ENCODE measurements around the gene TMEM8B.

The TMEM8B gene, protein sequence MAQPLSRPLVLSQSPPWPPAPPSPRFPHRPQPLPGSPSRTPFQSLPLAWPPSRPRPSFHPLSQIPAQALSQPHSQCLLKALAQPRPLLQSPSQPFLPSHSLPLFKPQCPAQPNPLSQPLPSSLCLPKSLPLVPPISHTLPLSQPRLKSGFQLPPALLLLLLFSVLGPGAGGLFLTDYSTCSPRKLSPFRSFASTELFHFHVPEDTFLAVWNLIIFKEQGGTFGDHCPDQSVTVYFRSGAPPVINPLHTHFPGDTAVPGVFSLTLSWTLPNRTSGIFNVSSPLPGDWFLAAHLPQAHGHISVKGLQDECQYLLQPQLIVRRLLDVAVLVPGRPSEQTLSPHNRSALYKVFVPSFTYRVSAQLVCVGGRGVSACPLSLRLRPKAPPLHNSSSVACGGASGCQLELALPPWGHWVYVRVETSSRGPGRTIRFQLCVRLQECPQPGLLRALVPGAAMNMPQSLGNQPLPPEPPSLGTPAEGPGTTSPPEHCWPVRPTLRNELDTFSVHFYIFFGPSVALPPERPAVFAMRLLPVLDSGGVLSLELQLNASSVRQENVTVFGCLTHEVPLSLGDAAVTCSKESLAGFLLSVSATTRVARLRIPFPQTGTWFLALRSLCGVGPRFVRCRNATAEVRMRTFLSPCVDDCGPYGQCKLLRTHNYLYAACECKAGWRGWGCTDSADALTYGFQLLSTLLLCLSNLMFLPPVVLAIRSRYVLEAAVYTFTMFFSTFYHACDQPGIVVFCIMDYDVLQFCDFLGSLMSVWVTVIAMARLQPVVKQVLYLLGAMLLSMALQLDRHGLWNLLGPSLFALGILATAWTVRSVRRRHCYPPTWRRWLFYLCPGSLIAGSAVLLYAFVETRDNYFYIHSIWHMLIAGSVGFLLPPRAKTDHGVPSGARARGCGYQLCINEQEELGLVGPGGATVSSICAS

GRCh38 chr9:35829084-35829763, at the start of gene TMEM8B:
Gene TMEM8B (plus strand): TSS chr9:35829228. CDS start chr9:35829448, 220 bp downstream.
- DNase-seq, result peak; percentile 93

DNA sequence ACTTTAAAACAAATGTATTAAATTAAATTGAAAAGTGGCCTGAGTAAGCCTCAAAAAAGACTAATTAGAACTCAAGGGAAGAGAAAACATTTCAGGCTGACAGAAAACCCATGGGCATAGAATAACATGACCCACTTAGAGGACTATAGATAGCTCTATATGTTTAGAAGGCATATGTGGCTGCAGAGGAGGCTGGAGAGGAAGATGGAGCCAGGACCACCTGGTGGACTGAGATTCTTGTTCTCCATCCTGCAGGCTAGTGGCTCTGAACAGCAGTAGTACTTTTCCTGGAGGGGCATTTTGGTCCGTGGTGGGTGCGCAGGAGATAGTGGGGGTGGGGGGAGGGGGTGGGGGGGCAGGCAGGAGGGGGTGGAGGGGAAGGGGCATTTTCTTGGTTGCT, 48.0 kb upstream of the TMEM8B start:
- DNase-seq, result no peak

DNA sequence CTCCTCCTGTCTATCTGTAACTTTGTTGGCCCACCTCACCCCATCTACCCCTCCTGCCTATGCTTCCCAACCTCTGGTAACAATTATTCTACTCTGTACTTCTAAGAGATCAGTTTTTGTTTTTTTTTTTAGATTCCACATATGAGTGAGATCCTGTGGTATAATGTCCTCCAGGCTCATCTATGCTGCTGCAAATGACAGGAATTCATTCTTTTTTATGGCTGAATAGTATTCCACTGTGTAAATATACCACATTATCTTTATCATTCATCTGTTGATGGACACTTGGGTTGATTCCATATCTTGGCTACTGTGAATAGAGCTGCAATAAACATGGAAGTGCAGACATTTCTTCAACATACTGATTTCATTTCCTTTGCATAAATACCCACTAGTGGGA, 45.6 kb upstream of the TMEM8B start:
- DNase-seq, result no peak

- DNase-seq, result no peak
These were observed 39.5 kb upstream of the TMEM8B start for GRCh38 chr9:35789541-35789940.

DNA sequence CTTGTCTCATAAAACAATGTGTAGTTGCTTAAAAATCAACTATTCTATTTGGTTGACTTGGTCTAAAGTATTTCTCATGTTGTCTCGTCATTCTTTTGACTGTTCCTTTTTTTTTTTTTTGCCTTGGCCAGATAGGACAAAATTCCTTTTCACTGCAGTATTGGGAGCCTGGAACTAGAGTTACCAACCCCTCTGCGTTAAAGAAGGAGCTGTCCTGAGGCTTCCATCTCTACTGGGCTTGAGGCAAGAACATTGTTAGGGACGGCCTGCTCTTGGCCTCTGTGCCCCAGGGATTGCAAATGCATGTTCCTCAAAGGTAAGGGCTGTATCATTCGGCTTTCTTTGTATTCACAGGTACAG, 39.0 kb upstream of the TMEM8B start:
- DNase-seq, result no peak

DNA sequence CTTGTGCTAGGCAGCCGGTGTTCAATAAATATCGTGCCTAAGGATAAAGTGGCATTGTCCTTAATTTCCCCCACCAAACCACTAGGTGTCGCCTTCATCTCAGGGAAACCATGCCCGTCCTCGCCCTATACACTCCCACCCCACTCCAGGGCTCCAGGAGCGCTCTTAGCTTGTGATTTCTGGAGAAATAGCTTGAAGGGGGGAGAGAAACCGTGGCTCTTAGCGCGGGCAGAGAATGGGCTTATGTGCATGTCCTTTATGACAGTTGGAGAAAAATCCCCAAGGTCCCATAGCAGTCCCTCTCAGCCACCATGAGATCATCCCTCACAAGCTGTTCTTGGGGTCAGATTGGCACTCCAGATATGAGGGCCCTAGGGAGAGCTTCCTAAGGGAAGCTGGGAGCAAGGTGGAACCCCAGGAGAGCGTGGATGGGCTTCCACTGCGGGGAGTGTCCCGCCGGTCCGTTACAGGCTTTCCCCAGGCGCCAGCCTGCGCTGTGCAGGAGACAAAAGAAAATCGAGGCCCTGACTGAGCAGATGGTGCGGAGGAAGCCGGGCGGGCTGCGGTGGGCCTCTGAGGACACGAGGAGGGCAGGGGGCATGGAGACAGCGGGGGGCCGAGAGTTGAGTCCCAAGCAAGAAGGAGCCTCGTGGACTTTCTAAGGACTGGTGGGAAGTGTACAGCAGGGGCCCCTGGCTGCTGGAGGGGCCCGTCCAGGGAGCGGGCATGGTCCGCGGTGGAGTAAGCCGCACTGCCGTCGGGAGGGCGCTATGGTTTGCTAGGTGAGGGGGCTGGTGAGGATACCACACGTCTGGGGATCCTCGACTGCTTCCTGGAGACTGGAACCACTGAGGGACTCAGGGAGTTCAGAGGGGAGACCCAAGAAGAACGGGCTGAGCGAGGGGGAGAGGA, 38.4 kb upstream of the TMEM8B start:
- DNase-seq, result peak; percentile 75

DNA sequence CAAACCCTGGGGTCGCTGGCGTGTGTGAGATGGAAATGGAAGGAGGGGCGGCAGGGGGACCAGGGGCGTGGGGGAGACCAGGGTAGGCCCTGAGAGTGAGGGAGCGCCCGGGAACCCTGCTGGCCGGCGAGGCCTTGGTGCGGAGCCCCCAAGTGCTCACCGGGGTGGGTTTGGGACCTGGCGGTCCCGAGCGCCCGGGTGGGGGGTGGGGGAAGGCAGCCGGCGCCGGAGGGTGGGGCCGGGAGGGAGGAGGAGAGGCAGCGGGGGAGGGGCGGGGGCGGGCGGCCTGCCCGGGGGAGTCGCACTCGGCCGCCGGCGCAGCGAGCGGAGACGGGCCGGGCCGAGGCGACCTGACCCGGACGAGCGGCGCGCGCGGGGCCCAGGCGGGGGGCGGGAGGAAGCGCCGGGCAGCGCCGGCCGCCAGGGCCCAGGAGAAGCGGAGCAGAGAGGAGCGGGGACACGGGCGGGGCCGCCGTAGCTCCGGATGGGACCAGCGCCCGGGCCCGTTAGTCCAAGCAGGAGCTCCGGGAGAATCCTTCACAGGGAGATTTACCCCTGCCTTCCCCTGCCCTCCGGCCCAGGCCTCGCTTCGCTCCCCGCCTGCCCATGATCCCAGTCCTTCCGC, 37.6 kb upstream of the TMEM8B start, which contains the start of gene NPR2:
NPR2 (plus strand) TSS at position 295 of the 625 bp plus-strand sequence. CDS start 818 bp downstream, outside the sequence.
- no peak for DNase-seq

- no peak for DNase-seq
These were observed 36.8 kb upstream of the TMEM8B start for GRCh38 chr9:35792024-35792813.

DNA sequence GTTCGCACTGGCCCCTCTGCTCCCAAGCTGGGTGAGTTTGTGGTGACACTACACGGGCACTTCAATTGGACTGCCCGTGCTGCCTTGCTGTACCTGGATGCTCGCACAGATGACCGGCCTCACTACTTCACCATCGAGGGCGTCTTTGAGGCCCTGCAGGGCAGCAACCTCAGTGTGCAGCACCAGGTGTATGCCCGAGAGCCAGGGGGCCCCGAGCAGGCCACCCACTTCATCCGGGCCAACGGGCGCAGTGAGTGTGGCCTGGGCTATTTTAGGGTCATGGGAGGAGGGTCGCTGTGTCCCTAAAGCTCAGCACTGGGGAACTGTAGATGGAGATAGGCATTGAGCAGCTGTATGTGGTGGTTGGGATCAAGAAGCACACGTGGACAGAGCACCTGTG, 36.2 kb upstream of the TMEM8B start:
- DNase-seq, result no peak

GRCh38 chr9:35793461-35793860, 35.6 kb upstream of the TMEM8B start:
- DNase-seq, result no peak

GRCh38 chr9:35795695-35796094, 33.3 kb upstream of the TMEM8B start:
- no peak for DNase-seq

DNA sequence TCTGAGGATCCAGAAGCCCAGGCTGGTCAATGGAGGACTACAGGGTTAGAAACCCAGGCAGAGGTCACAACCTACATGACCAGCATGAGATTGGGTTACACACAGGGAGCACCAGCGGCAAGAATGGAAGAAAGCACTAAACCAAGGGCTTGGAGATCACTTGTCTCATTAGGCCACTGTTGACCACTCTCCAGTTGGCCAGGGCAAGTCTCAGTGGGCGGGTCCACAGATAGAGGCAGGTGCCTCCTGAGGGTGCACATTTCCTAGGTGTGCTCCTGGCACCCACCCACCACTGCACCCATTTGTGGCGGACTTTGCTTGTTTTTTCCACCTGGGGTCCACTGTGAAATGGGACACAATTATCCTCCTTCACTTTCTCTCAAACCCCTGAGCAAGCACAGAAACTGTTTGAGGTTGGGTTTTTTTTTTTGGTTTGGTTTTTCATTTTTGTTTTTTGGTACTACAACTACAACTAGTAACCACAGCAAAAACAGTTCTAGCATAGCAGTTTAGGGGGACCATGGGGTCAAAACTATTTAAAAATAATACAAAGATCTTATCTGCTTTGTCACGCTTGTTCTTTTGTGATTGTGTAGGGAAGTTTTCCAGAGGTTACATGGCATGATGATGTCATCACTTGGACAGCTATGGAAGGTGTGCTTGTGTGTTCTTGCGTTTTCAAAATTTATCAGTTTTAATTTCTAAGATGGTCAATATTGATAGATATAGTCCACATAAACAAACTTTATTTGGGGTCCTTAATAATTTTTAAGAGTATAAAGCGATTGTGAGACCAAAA, 31.5 kb upstream of the TMEM8B start:
- no peak for DNase-seq

- DNase-seq, result no peak
These were observed 30.2 kb upstream of the TMEM8B start for GRCh38 chr9:35798658-35799374.

DNA sequence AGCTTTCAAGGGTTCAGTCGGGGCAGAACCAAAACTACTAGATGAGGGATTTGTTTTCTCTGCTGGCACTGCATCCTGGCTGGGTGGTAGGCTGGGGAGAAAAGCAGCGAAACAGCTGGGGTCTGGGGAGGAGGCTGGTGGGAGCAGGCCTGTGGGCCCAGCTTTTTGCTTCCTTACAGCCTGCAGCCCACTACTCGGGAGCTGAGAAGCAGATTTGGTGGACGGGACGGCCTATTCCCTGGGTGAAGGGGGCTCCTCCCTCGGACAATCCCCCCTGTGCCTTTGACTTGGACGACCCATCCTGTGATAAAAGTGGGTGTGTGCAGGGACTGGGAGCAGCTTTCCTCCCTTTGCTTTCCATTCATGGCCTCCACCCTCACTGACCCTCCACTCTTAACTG, 28.5 kb upstream of the TMEM8B start:
- no peak for DNase-seq

GRCh38 chr9:35801328-35802128, 27.5 kb upstream of the TMEM8B start:
- DNase-seq, result no peak

DNA sequence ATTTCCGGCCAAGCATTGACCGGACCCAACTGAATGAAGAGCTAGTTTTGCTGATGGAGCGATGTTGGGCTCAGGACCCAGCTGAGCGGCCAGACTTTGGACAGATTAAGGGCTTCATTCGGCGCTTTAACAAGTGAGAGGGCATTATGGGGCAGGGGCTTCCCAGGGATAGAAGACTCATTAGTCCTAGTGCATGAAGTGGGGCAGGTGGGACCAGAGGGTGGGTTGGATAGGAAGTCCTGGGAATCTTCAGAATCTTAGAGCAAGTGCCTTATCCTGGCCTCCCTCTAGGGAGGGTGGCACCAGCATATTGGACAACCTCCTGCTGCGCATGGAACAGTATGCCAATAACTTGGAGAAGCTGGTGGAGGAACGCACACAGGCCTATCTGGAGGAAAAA, 22.9 kb upstream of the TMEM8B start:
- no peak for DNase-seq

- no peak for DNase-seq
These were observed 20.6 kb upstream of the TMEM8B start for GRCh38 chr9:35808433-35808832.

DNA sequence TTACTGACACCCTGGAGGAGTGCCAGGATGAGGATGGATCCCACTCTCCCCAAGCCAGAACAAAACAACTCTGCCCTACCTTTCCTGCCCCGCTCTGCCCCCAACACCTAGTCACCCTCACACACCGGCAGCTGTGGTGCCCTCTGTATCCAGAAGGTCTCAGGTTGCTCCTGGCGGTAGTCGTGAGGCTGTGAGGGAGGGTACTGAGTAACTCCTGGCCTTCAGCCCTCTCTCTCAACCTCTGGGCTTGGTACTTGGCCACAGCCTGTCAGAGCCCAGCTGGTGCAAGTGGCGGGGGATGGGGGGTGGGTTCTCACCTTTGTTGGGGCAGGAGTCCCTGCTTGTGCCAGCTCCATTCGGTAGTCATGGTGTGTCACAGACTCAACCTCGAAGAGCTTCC, 18.9 kb upstream of the TMEM8B start:
- no peak for DNase-seq

Measured in CD4-positive, alpha-beta T cell treated with Interleukin-21 for 1 hour (primary cell).